ENCODE results near the gene TADA2B. TPM values are rescaled to one million over a fixed set of nuclear protein-coding genes. Genes with fewer than 3 reads are reported as not detected.
A peak's percentile ranks its signal among the peaks of the same experiment; 100 is the strongest.

The TADA2B gene
- total and polyA plus RNA-seq, 4 experiments from 2014 or later: 2.8 to 49.0 (median 25.5) TPM

DNA sequence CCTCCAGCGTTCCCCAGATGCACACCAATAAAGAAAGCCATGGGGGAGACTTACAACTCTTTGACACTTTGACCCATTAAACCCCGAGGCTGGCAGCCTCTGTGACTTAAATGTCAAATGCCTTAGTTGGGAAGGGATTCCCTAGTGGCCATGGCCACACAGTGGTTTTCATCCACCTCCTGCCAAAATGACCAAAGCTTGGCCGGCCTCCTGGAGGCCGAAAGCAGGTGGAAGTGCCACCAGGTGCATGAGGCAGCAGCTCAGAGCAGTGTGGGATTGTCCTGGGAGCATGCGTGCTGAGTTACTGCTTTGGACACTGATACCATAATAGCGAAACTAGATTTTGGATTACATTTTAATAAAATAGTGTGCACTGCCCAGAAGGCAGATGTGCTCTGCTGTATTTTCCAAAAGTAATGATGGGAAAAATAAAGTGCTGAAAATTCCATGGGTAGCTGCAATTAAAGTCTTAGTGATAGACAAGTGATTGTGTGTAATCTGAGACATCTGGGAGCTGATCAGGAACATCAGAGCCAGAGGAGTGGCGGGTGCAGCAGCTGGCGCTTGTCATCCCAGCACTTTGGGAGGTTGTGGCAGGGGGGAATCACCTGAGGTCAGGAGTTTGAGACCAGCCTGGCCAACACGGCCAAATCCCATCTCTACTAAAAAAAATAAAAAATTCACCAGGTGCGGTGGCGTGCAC is 39.8 kb upstream of the TADA2B start:
- ChIA-PET CTCF (ENCODE audit: partially characterized antibody) (no interaction called here), POLR2A (ENCODE audit: partially characterized antibody) (interaction anchor here (0.5 to 1.0 kb wide), 2 partner anchors 15 to 105 kb away, joined by 3 to 4 read pairs; no protein-coding TSS in a partner anchor)
- Histone ChIP-seq H3K27me3 (ENCODE audit: insufficient read depth, low read length) (no peaks in the 10 kb centered on the region), H3K36me3 (ENCODE audit: insufficient read depth, low read length) (peaks cover 62% of the 10 kb centered on the region), H3K9me3 (ENCODE audit: control insufficient read depth in 1 of 2, low read length in 2 of 2) (no peaks in the 10 kb centered on the region), H3K4me1 (ENCODE audit: insufficient read depth, low read length) (peaks cover 16% of the 10 kb centered on the region), H3K4me3 (ENCODE audit: low read length in 2 of 2) (no peak overlapping the region), H3K27ac (ENCODE audit: low read depth, low read length) (no peak overlapping the region)
- no peak for DNase-seq
- Mint-ChIP-seq H3K4me3 (no peak overlapping the region), H3K36me3 (peaks cover 60 to 77% of the 10 kb centered on the region in 2 donors), H3K4me1 (peaks cover 10 to 20% (median 11%) of the 10 kb centered on the region in 4 donors), H3K9me3 (peaks cover 0 to 2% (median 0%) of the 10 kb centered on the region in 8 donors), H3K27ac (peak overlapping the region in 1 of 7 donors; percentile 64), H3K27me3 (no peaks in the 10 kb centered on the region)
- intact Hi-C loops (cut with micrococcal nuclease): no loop called here

- no peak overlapping the region for H3K4me3 Mint-ChIP-seq
Observed at GRCh38 chr4:7003879-7004240, 39.3 kb upstream of the TADA2B start.

GRCh38 chr4:7004331-7004730 is 38.8 kb upstream of the TADA2B start:
- Mint-ChIP-seq H3K4me3 (no peak overlapping the region), H3K36me3 (peaks cover 54 to 76% of the 10 kb centered on the region in 2 donors), H3K27me3 (no peaks in the 10 kb centered on the region), H3K27ac (peak overlapping the region in 2 of 7 donors; percentile 57 to 70), H3K4me1 (peaks cover 4 to 13% (median 5%) of the 10 kb centered on the region in 4 donors), H3K9me3 (peaks cover 0 to 2% (median 0%) of the 10 kb centered on the region in 8 donors)
- no peak for DNase-seq
- no peaks in the 10 kb centered on the region for H3K9me3 ChIP-seq (ENCODE audit: control insufficient read depth in 1 of 2, low read length in 2 of 2)
- H3K27ac ChIP-seq (ENCODE audit: low read depth, low read length): no peak overlapping the region
- POLR2A ChIA-PET (ENCODE audit: partially characterized antibody): interaction anchor here (1.0 kb wide), 1 partner anchor 16 kb away, joined by 4 read pairs; no protein-coding TSS in a partner anchor
- intact Hi-C loops (cut with micrococcal nuclease): no loop called here
- H3K36me3 ChIP-seq (ENCODE audit: insufficient read depth, low read length): peaks cover 64% of the 10 kb centered on the region
- no peak overlapping the region for H3K4me3 ChIP-seq (ENCODE audit: low read length in 2 of 2)
- no peaks in the 10 kb centered on the region for H3K27me3 ChIP-seq (ENCODE audit: insufficient read depth, low read length)
- H3K4me1 ChIP-seq (ENCODE audit: insufficient read depth, low read length): peaks cover 6% of the 10 kb centered on the region
- CTCF ChIA-PET (ENCODE audit: partially characterized antibody): interaction anchor here (0.8 kb wide), 1 partner anchor 131 kb away, joined by 4 read pairs; no protein-coding TSS in a partner anchor

More at GRCh38 chr4:7003879-7004240, 39.3 kb upstream of the TADA2B start:
- DNase-seq: no peak
- CTCF ChIA-PET (ENCODE audit: partially characterized antibody): no interaction called here
- intact Hi-C loops (cut with micrococcal nuclease): no loop called here
- Mint-ChIP-seq H3K4me1 (peaks cover 9 to 18% (median 9%) of the 10 kb centered on the region in 4 donors), H3K36me3 (peaks cover 58 to 76% of the 10 kb centered on the region in 2 donors), H3K27me3 (no peaks in the 10 kb centered on the region), H3K9me3 (peaks cover 0 to 2% (median 0%) of the 10 kb centered on the region in 8 donors), H3K27ac (peak overlapping the region in 1 of 7 donors; percentile 64)
- Histone ChIP-seq H3K4me3 (ENCODE audit: low read length in 2 of 2) (no peak overlapping the region), H3K27me3 (ENCODE audit: insufficient read depth, low read length) (no peaks in the 10 kb centered on the region), H3K9me3 (ENCODE audit: control insufficient read depth in 1 of 2, low read length in 2 of 2) (no peaks in the 10 kb centered on the region), H3K36me3 (ENCODE audit: insufficient read depth, low read length) (peaks cover 65% of the 10 kb centered on the region), H3K4me1 (ENCODE audit: insufficient read depth, low read length) (peaks cover 10% of the 10 kb centered on the region), H3K27ac (ENCODE audit: low read depth, low read length) (no peak overlapping the region)
- POLR2A ChIA-PET (ENCODE audit: partially characterized antibody): interaction anchor here (1.0 kb wide), 1 partner anchor 15 kb away, joined by 4 read pairs; no protein-coding TSS in a partner anchor

DNA sequence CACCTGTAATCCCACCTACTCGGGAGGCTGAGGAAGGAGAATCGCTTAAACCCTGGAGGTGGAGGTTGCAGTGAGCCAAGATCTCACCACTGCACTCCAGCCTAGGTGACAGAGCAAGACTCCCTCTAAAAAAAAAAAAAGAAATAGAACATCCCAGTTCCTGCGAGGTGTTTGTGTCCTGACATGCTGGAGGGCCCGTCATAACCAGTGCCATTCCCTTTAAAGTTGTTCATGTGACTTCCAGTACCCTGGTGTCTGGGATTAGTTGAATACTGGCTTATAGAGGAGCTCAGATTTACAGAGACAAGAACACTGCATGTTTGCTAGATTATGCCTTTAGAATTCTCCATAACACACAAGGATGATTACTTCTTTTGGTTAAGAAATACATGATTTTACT is 37.6 kb upstream of the TADA2B start:
- Mint-ChIP-seq H3K36me3 (peaks cover 51 to 76% of the 10 kb centered on the region in 2 donors), H3K9me3 (peaks cover 0 to 2% (median 0%) of the 10 kb centered on the region in 8 donors)

GRCh38 chr4:7006411-7006810 is 36.8 kb upstream of the TADA2B start:
- peaks cover 62% of the 10 kb centered on the region for H3K36me3 ChIP-seq (ENCODE audit: insufficient read depth, low read length)
- H3K27ac Mint-ChIP-seq: peak overlapping the region in 3 of 7 donors; percentile 11 to 34 (median 22)
- H3K27me3 ChIP-seq (ENCODE audit: insufficient read depth, low read length): no peaks in the 10 kb centered on the region
- no peaks in the 10 kb centered on the region for H3K27me3 Mint-ChIP-seq
- no peaks in the 10 kb centered on the region for H3K4me1 ChIP-seq (ENCODE audit: insufficient read depth, low read length)
- peaks cover 49 to 76% of the 10 kb centered on the region in 2 donors for H3K36me3 Mint-ChIP-seq
- no peak overlapping the region for H3K4me3 ChIP-seq (ENCODE audit: low read length in 2 of 2)
- intact Hi-C loops (cut with micrococcal nuclease): no loop called here
- CTCF ChIA-PET (ENCODE audit: partially characterized antibody): interaction anchor here (1.2 to 1.5 kb wide), 2 partner anchors 14 to 32 kb away, joined by 3 read pairs; no protein-coding TSS in a partner anchor
- POLR2A ChIA-PET (ENCODE audit: partially characterized antibody): interaction anchor here (1.0 kb wide), 1 partner anchor 36 kb away, joined by 3 read pairs; no protein-coding TSS in a partner anchor
- no peak overlapping the region for H3K27ac ChIP-seq (ENCODE audit: low read depth, low read length)
- no peak overlapping the region for H3K4me3 Mint-ChIP-seq
- peaks cover 0 to 2% (median 0%) of the 10 kb centered on the region in 8 donors for H3K9me3 Mint-ChIP-seq
- H3K4me1 Mint-ChIP-seq: peaks cover 0 to 6% (median 2%) of the 10 kb centered on the region in 4 donors
- DNase-seq: no peak
- no peaks in the 10 kb centered on the region for H3K9me3 ChIP-seq (ENCODE audit: control insufficient read depth in 1 of 2, low read length in 2 of 2)

More for the DNA sequence above, 37.6 kb upstream of the TADA2B start:
- Histone ChIP-seq H3K27me3 (ENCODE audit: insufficient read depth, low read length) (no peaks in the 10 kb centered on the region), H3K27ac (ENCODE audit: low read depth, low read length) (no peak overlapping the region), H3K9me3 (ENCODE audit: control insufficient read depth in 1 of 2, low read length in 2 of 2) (no peaks in the 10 kb centered on the region), H3K36me3 (ENCODE audit: insufficient read depth, low read length) (peaks cover 62% of the 10 kb centered on the region), H3K4me1 (ENCODE audit: insufficient read depth, low read length) (no peaks in the 10 kb centered on the region), H3K4me3 (ENCODE audit: low read length in 2 of 2) (no peak overlapping the region)
- POLR2A ChIA-PET (ENCODE audit: partially characterized antibody): interaction anchor here (1.0 kb wide), 1 partner anchor 37 kb away, joined by 3 read pairs; no protein-coding TSS in a partner anchor
- intact Hi-C loops (cut with micrococcal nuclease): no loop called here
- Mint-ChIP-seq H3K4me3 (peak overlapping the region in 1 of 8 donors; percentile 31), H3K27me3 (no peaks in the 10 kb centered on the region), H3K27ac (no peak overlapping the region), H3K4me1 (peaks cover 0 to 6% (median 3%) of the 10 kb centered on the region in 4 donors)
- CTCF ChIA-PET (ENCODE audit: partially characterized antibody): interaction anchor here (1.2 to 1.5 kb wide), 2 partner anchors 13 to 32 kb away, joined by 3 read pairs; no protein-coding TSS in a partner anchor
- DNase-seq: no peak

DNA sequence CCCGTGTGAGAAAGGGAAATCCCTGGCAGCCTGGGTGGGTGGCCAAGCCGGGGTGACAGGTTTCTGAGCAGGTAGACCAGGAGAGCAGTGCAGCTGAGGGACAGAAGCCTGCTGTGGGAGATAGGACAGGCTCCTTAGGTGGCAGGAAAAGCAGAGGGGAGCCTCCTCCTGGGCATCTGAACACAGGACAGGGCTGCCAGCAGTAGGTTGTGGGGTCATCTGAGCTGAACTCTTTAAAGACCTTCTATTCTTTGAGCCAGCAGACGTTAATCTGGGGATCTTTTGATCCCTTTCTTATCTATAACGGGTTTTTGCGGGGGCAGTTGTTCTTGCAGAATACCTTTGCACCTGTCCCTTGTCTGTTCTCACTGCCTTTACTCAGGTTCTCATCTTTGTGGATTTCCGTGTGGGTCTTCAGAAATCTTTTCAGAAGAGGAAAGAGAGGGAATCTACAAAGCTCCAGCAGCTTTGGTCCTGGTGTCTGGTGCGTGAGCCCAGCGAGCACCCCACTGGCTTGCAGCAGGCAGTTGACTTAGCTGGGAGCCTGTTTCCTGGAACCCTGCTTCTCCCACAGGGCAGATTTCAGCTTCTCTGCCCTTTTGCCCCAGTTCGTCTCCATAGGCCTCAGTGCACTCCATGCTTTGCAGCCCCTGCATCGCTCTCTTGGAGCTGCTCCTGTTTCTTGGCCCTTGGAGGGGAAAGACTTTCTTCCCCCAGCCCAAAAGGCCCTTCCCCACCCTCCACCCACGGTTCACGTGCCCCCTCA is 35.8 kb upstream of the TADA2B start:
- H3K4me3 Mint-ChIP-seq: no peak overlapping the region
- H3K36me3 ChIP-seq (ENCODE audit: insufficient read depth, low read length): peaks cover 56% of the 10 kb centered on the region
- no peaks in the 10 kb centered on the region for H3K4me1 ChIP-seq (ENCODE audit: insufficient read depth, low read length)
- H3K9me3 ChIP-seq (ENCODE audit: control insufficient read depth in 1 of 2, low read length in 2 of 2): no peaks in the 10 kb centered on the region
- no peak overlapping the region for H3K4me3 ChIP-seq (ENCODE audit: low read length in 2 of 2)
- peaks cover 0 to 6% (median under 1%) of the 10 kb centered on the region in 4 donors for H3K4me1 Mint-ChIP-seq
- DNase-seq: no peak
- no peak overlapping the region for H3K27ac ChIP-seq (ENCODE audit: low read depth, low read length)
- H3K36me3 Mint-ChIP-seq: peaks cover 40 to 70% of the 10 kb centered on the region in 2 donors
- peak overlapping the region in 2 of 7 donors; percentile 30 to 64 for H3K27ac Mint-ChIP-seq
- intact Hi-C loops (cut with micrococcal nuclease): no loop called here
- CTCF ChIA-PET (ENCODE audit: partially characterized antibody): interaction anchor here (0.8 to 0.9 kb wide), 2 partner anchors 34 to 63 kb away, joined by 3 read pairs; no protein-coding TSS in a partner anchor
- peaks cover 0 to 2% (median 0%) of the 10 kb centered on the region in 8 donors for H3K9me3 Mint-ChIP-seq
- H3K27me3 ChIP-seq (ENCODE audit: insufficient read depth, low read length): no peaks in the 10 kb centered on the region
- POLR2A ChIA-PET (ENCODE audit: partially characterized antibody): no interaction called here
- no peaks in the 10 kb centered on the region for H3K27me3 Mint-ChIP-seq

All from CD4-positive, alpha-beta memory T cell (primary cell).